Lower lobe of right lung (tissue), 2 donors: ENCODE results near the gene ACTL6B. TPM values are rescaled to one million over a fixed set of nuclear protein-coding genes. Genes with fewer than 3 reads are reported as not detected.

Experiments used
- ATAC-seq, 2 donors: fragments of 200-7000 bp; cut with Tn5 transposase; one replicate each; pipeline ENCODE4 v1.9.1; 2020 to 2022; ENCODE audit warnings: mild to moderate bottlenecking in 2 of 2, moderate library complexity in 2 of 2
- DNase-seq: peaks from one replicate; pipeline ENCODE4 v3.0.0-alpha.2; 2020
- H3K27ac ChIP-seq: fragments of 200-600 bp; one replicate; pipeline ENCODE4 v1.8.0; 2022
- H3K27me3 ChIP-seq: fragments of 200-600 bp; one replicate; pipeline ENCODE4 v1.8.0; 2022; ENCODE audit warnings: low read depth
- H3K36me3 ChIP-seq: fragments of 200-600 bp; one replicate; pipeline ENCODE4 v1.8.0; 2022; ENCODE audit warnings: mild to moderate bottlenecking
- H3K4me1 ChIP-seq: fragments of 200-600 bp; one replicate; pipeline ENCODE4 v1.8.0; 2022
- H3K4me3 ChIP-seq: fragments of 200-600 bp; one replicate; pipeline ENCODE4 v1.8.0; 2022; ENCODE audit warnings: mild to moderate bottlenecking
- H3K9me3 ChIP-seq: fragments of 200-600 bp; one replicate; pipeline ENCODE4 v1.8.0; 2022
- intact Hi-C: fragments of 100-400 bp; cut with DNase I; formaldehyde crosslinking; loops from one replicate; pipeline ENCODE4 v1.11.0; 2022
- total RNA-seq: library from RNA; stranded (reverse); fragmentation: NEBNext Ultra II Directional; extraction: Animal tissue kit (Norgen Biotek cat#: 25700); gene quantifications from one replicate; pipeline ENCODE4 v1.2.1, GENCODE V29; 2021
- TF ChIP-seq, protein P1 (sequence below): fragments of 200-600 bp; IDR thresholded peaks from one replicate; pipeline ENCODE4 v1.8.0; 2022; ENCODE audit warnings: antibody characterized with exemption, mild to moderate bottlenecking
- donor health status: DM: no; HTN: yes; CAD: no; lungs with severe emphysema.

ACTL6B gene
- total RNA-seq, 1 donor from 2014 or later: not detected

- peaks cover 32% of the 10 kb centered on the region for H3K4me1 ChIP-seq
- no peaks in the 10 kb centered on the region for H3K27me3 ChIP-seq
- ATAC-seq (no peak), DNase-seq (no peak)
- TF ChIP-seq, protein P1, sequence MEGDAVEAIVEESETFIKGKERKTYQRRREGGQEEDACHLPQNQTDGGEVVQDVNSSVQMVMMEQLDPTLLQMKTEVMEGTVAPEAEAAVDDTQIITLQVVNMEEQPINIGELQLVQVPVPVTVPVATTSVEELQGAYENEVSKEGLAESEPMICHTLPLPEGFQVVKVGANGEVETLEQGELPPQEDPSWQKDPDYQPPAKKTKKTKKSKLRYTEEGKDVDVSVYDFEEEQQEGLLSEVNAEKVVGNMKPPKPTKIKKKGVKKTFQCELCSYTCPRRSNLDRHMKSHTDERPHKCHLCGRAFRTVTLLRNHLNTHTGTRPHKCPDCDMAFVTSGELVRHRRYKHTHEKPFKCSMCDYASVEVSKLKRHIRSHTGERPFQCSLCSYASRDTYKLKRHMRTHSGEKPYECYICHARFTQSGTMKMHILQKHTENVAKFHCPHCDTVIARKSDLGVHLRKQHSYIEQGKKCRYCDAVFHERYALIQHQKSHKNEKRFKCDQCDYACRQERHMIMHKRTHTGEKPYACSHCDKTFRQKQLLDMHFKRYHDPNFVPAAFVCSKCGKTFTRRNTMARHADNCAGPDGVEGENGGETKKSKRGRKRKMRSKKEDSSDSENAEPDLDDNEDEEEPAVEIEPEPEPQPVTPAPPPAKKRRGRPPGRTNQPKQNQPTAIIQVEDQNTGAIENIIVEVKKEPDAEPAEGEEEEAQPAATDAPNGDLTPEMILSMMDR: no peak
- intact Hi-C loops: loop anchor here (10.0 kb wide), 1 partner anchor 125 kb away; no protein-coding TSS in a partner anchor
- no peak overlapping the region for H3K27ac ChIP-seq
- no peaks in the 10 kb centered on the region for H3K9me3 ChIP-seq
- H3K36me3 ChIP-seq: peaks cover 47% of the 10 kb centered on the region
- H3K4me3 ChIP-seq: no peak overlapping the region
Observed at GRCh38 chr7:100689230-100690135, 33.2 kb upstream of the ACTL6B start.

GRCh38 chr7:100688326-100688860 is 32.1 kb upstream of the ACTL6B start:
- intact Hi-C loops: no loop called here
- no peaks in the 10 kb centered on the region for H3K27me3 ChIP-seq
- H3K36me3 ChIP-seq: peaks cover 58% of the 10 kb centered on the region
- H3K4me3 ChIP-seq: no peak overlapping the region
- DNase-seq: no peak
- no peak overlapping the region for H3K27ac ChIP-seq
- TF ChIP-seq, protein P1: no peak
- no peak for ATAC-seq
- H3K4me1 ChIP-seq: peaks cover 32% of the 10 kb centered on the region
- no peaks in the 10 kb centered on the region for H3K9me3 ChIP-seq

GRCh38 chr7:100687751-100688300 is 31.6 kb upstream of the ACTL6B start:
- no peak for ATAC-seq
- H3K36me3 ChIP-seq: peaks cover 63% of the 10 kb centered on the region

GRCh38 chr7:100687261-100687660 is 31.0 kb upstream of the ACTL6B start:
- TF ChIP-seq, protein P1: no peak
- ATAC-seq (no peak), DNase-seq (no peak)
- Histone ChIP-seq H3K4me1 (peaks cover 23% of the 10 kb centered on the region), H3K27ac (no peak overlapping the region), H3K27me3 (no peaks in the 10 kb centered on the region), H3K4me3 (no peak overlapping the region), H3K9me3 (no peaks in the 10 kb centered on the region), H3K36me3 (peaks cover 69% of the 10 kb centered on the region)
- intact Hi-C loops: no loop called here

More at GRCh38 chr7:100687751-100688300, 31.6 kb upstream of the ACTL6B start:
- Histone ChIP-seq H3K27me3 (no peaks in the 10 kb centered on the region), H3K4me3 (no peak overlapping the region), H3K27ac (no peak overlapping the region), H3K4me1 (peaks cover 28% of the 10 kb centered on the region), H3K9me3 (no peaks in the 10 kb centered on the region)
- no peak for DNase-seq
- intact Hi-C loops: no loop called here
- TF ChIP-seq, protein P1: no peak

GRCh38 chr7:100686822-100687211 is 30.6 kb upstream of the ACTL6B start:
- Histone ChIP-seq H3K36me3 (peaks cover 73% of the 10 kb centered on the region), H3K9me3 (no peaks in the 10 kb centered on the region), H3K4me1 (peaks cover 18% of the 10 kb centered on the region), H3K27ac (no peak overlapping the region), H3K27me3 (no peaks in the 10 kb centered on the region), H3K4me3 (no peak overlapping the region)
- no peak for ATAC-seq
- intact Hi-C loops: no loop called here
- DNase-seq: no peak
- TF ChIP-seq, protein P1: no peak
